ENCODE measurements around the gene NXPH4.

GRCh38 chr12:57179331-57180086 lies 37.1 kb upstream of the NXPH4 start:
- no peak for TF ChIP-seq CTCF (conservative IDR thresholded peaks at IDR 0.05; ENCODE audit: low read depth, low read length)
- TF ChIP-seq EZH2 (IDR thresholded peaks at IDR 0.05; ENCODE audit: borderline replicate concordance, low read depth, low read length, poor library complexity, severe bottlenecking) = no peak

Measured in A673 (cell line).